ENCODE data around the gene RUNX2. TPM values are rescaled to one million over a fixed set of nuclear protein-coding genes. Genes with fewer than 3 reads are reported as not detected.

The RUNX2 gene
- total and polyA plus RNA-seq, 2 donors from 2014 or later, result 2.3 to 4.7 TPM

- FAIRE-seq (no peak), DNase-seq (no peak)
- H3K4me1 ChIP-seq (ENCODE audit: control insufficient read depth in 2 of 3, insufficient read depth in 2 of 3, low read depth in 1 of 3, low read length in 3 of 3), result no peaks in the 10 kb centered on the region
- TF ChIP-seq CTCF (IDR thresholded peaks at IDR 0.05; ENCODE audit: borderline replicate concordance, extremely low read depth, insufficient read depth), result no peak
- no peak overlapping the region for H3K4me3 ChIP-seq (ENCODE audit: low read length in 3 of 3)
- H3K36me3 ChIP-seq (ENCODE audit: control insufficient read depth in 2 of 3, insufficient read depth in 3 of 3, low read length in 3 of 3), result no peaks in the 10 kb centered on the region
- intact Hi-C loops (cut with DNase I), result no loop called here
- H3K9ac ChIP-seq (ENCODE audit: low read length in 3 of 3), result no peak overlapping the region
- no peaks in the 10 kb centered on the region for H3K27me3 ChIP-seq (ENCODE audit: control insufficient read depth, insufficient read depth, low read length)
- no peaks in the 10 kb centered on the region for H3K9me3 ChIP-seq (ENCODE audit: control insufficient read depth in 2 of 3, insufficient read depth in 1 of 3, low read length in 3 of 3)
- no peak overlapping the region for H3K27ac ChIP-seq (ENCODE audit: low read depth in 2 of 2, low read length in 2 of 2)
Observed at GRCh38 chr6:45643126-45643525, 315.0 kb downstream of the RUNX2 start.

GRCh38 chr6:45644720-45645119 lies 316.6 kb downstream of the RUNX2 start:
- H3K4me3 ChIP-seq (ENCODE audit: low read length in 3 of 3), result no peak overlapping the region
- no peak for FAIRE-seq
- no peak overlapping the region for H3K27ac ChIP-seq (ENCODE audit: low read depth in 2 of 2, low read length in 2 of 2)
- DNase-seq, result no peak
- no peaks in the 10 kb centered on the region for H3K36me3 ChIP-seq (ENCODE audit: control insufficient read depth in 2 of 3, insufficient read depth in 3 of 3, low read length in 3 of 3)
- H3K9ac ChIP-seq (ENCODE audit: low read length in 3 of 3), result no peak overlapping the region
- intact Hi-C loops (cut with DNase I), result no loop called here
- no peak for TF ChIP-seq CTCF (IDR thresholded peaks at IDR 0.05; ENCODE audit: borderline replicate concordance, extremely low read depth, insufficient read depth)
- H3K27me3 ChIP-seq (ENCODE audit: control insufficient read depth, insufficient read depth, low read length), result no peaks in the 10 kb centered on the region
- no peaks in the 10 kb centered on the region for H3K9me3 ChIP-seq (ENCODE audit: control insufficient read depth in 2 of 3, insufficient read depth in 1 of 3, low read length in 3 of 3)
- H3K4me1 ChIP-seq (ENCODE audit: control insufficient read depth in 2 of 3, insufficient read depth in 2 of 3, low read depth in 1 of 3, low read length in 3 of 3), result no peaks in the 10 kb centered on the region

DNA sequence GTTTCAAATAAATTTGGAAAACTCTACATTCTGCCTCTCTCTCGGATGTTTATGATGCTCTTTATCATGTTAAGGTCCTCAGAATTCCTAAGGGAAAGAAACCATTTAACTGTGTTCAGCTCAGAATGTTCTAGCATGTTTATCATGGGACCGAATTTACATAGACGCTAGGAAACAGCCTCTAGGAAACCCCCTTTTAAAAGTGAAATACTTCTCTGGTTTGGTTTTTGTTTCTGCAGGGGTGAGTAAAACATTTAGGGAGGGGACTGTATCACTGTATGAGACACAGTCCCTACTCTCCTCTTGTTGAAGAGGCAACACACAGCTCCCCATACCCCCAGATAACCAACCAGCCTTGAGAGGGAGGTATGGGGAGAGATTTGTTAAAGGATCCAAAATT lies 317.2 kb downstream of the RUNX2 start:
- no peak for FAIRE-seq
- Histone ChIP-seq H3K27ac (ENCODE audit: low read depth in 2 of 2, low read length in 2 of 2) (no peak overlapping the region), H3K27me3 (ENCODE audit: control insufficient read depth, insufficient read depth, low read length) (no peaks in the 10 kb centered on the region), H3K4me3 (ENCODE audit: low read length in 3 of 3) (no peak overlapping the region), H3K9me3 (ENCODE audit: control insufficient read depth in 2 of 3, insufficient read depth in 1 of 3, low read length in 3 of 3) (no peaks in the 10 kb centered on the region), H3K9ac (ENCODE audit: low read length in 3 of 3) (no peak overlapping the region), H3K36me3 (ENCODE audit: control insufficient read depth in 2 of 3, insufficient read depth in 3 of 3, low read length in 3 of 3) (no peaks in the 10 kb centered on the region), H3K4me1 (ENCODE audit: control insufficient read depth in 2 of 3, insufficient read depth in 2 of 3, low read depth in 1 of 3, low read length in 3 of 3) (no peaks in the 10 kb centered on the region)
- TF ChIP-seq CTCF (IDR thresholded peaks at IDR 0.05; ENCODE audit: borderline replicate concordance, extremely low read depth, insufficient read depth), result no peak
- no peak for DNase-seq
- intact Hi-C loops (cut with DNase I), result no loop called here
